Panc1 (cell line): ENCODE measurements around the gene ATG2B.

Experiments used
- CTCF ChIP-seq: fragments of 450-650 bp; IDR thresholded peaks from 2 replicates; pipeline ENCODE4 v1.5.1; 2017; ENCODE audit warnings: mild to moderate bottlenecking
- POLR2AphosphoS5 ChIP-seq: IDR thresholded peaks from 2 replicates; pipeline ENCODE4 v1.6.1; 2012; ENCODE audit warnings: mild to moderate bottlenecking, low read depth, low read length, moderate library complexity
- REST ChIP-seq, 2 experiments: IDR thresholded peaks; 2 replicates each; pipeline ENCODE4 v1.6.1; 2011 to 2012; ENCODE audit warnings: low read depth in 2 of 2, control low read depth in 1 of 2, low read length in 1 of 2, mild to moderate bottlenecking in 1 of 2, moderate library complexity in 1 of 2; ENCODE audit not compliant: insufficient read depth in 1 of 2
- SIN3A ChIP-seq: IDR thresholded peaks from 2 replicates; pipeline ENCODE4 v1.6.1; 2012; ENCODE audit warnings: low read depth, mild to moderate bottlenecking, low read length, moderate library complexity, borderline replicate concordance; ENCODE audit not compliant: insufficient read depth

- TF ChIP-seq CTCF (no peak), POLR2AphosphoS5 (no peak), SIN3A (no peak), REST (IDR thresholded peaks at IDR 0.05; ENCODE audit: insufficient read depth in 1 of 2, low read depth in 2 of 2, low read length in 1 of 2) (no peak)
Observed at GRCh38 chr14:96263347-96264199, 99.6 kb downstream of the ATG2B start.
